Neural cell (in vitro differentiated cells): ENCODE measurements around the gene FBP1. TPM values are rescaled to one million over a fixed set of nuclear protein-coding genes. Genes with fewer than 3 reads are reported as not detected.

Experiments used
- H2AFZ ChIP-seq: fragments of 200-600, 300-800 bp; sonication (generic), shearing (Covaris generic); 2 replicates; pipeline ENCODE4 v1.6.0; 2014; ENCODE audit warnings: low read depth, mild to moderate bottlenecking, antibody characterized with exemption, low read length, moderate library complexity
- H3F3A ChIP-seq: fragments of 200-600 bp; shearing (Covaris generic); 2 replicates; pipeline ENCODE4 v1.6.1; 2016; ENCODE audit warnings: mild to moderate bottlenecking, moderate library complexity, mixed read lengths, antibody characterized with exemption, low read length; ENCODE audit not compliant: insufficient read depth, poor library complexity, severe bottlenecking
- H3K27ac ChIP-seq: fragments of 200-600, 300-800 bp; sonication (generic), shearing (Covaris generic); 2 replicates; pipeline ENCODE4 v1.5.1; 2014; ENCODE audit warnings: mild to moderate bottlenecking, low read length, moderate library complexity
- H3K27me3 ChIP-seq: fragments of 300-800, 200-600 bp; sonication (generic), shearing (Covaris generic); 2 replicates; pipeline ENCODE4 v1.6.0; 2014; ENCODE audit warnings: mild to moderate bottlenecking, low read depth, low read length, moderate library complexity; ENCODE audit not compliant: insufficient read depth
- H3K36me3 ChIP-seq: fragments of 300-800, 200-600 bp; sonication (generic), shearing (Covaris generic); 2 replicates; pipeline ENCODE4 v1.5.1; 2014; ENCODE audit warnings: mild to moderate bottlenecking, antibody characterized with exemption, low read length, moderate library complexity; ENCODE audit not compliant: insufficient read depth
- H3K4me2 ChIP-seq: fragments of 300-800, 200-600 bp; sonication (generic), shearing (Covaris generic); 2 replicates; pipeline ENCODE4 v1.6.0; 2014; ENCODE audit warnings: mild to moderate bottlenecking, low read length
- H3K4me3 ChIP-seq: fragments of 300-800, 200-600 bp; sonication (generic), shearing (Covaris generic); 2 replicates; pipeline ENCODE4 v1.5.1; 2014; ENCODE audit warnings: mild to moderate bottlenecking, low read length, moderate library complexity
- H3K79me2 ChIP-seq: fragments of 200-600 bp; shearing (Covaris generic); replicated peaks from 2 replicates; pipeline ENCODE4 v1.6.0; 2014; ENCODE audit warnings: mild to moderate bottlenecking, low read length, moderate library complexity; ENCODE audit not compliant: insufficient read depth
- H3K9ac ChIP-seq: fragments of 300-800, 200-600 bp; sonication (generic), shearing (Covaris generic); 2 replicates; pipeline ENCODE4 v1.6.1; 2016; ENCODE audit warnings: mild to moderate bottlenecking, low read length, mixed read lengths
- H3K9me2 ChIP-seq: fragments of 200-600 bp; shearing (Covaris generic); 2 replicates; pipeline ENCODE4 v1.6.1; 2016; ENCODE audit warnings: mild to moderate bottlenecking, low read length, mixed read lengths; ENCODE audit not compliant: insufficient read depth
- H3K9me3 ChIP-seq: fragments of 200-600, 300-800 bp; sonication (generic), shearing (Covaris generic); 2 replicates; pipeline ENCODE4 v1.6.1; 2016; ENCODE audit warnings: mild to moderate bottlenecking, mixed run types, low read length, moderate library complexity, mixed read lengths
- H4K20me1 ChIP-seq: fragments of 200-600 bp; shearing (Covaris generic); 2 replicates; pipeline ENCODE4 v1.6.1; 2016; ENCODE audit warnings: mild to moderate bottlenecking, mixed run types; ENCODE audit not compliant: insufficient read depth
- CTCF ChIP-seq: fragments of 450-650 bp; IDR thresholded peaks from 2 replicates; pipeline ENCODE4 v1.5.1; 2014; ENCODE audit warnings: antibody characterized with exemption, mild to moderate bottlenecking, moderate library complexity; ENCODE audit not compliant: poor library complexity, severe bottlenecking
- EP300 ChIP-seq: fragments of 450-650 bp; conservative IDR thresholded peaks from 2 replicates; pipeline ENCODE4 v1.6.1; 2014; ENCODE audit warnings: antibody characterized with exemption, mild to moderate bottlenecking, moderate library complexity; ENCODE audit not compliant: poor library complexity, severe bottlenecking
- EZH2 ChIP-seq: fragments of 200-600, 300-800 bp; shearing (Covaris generic), sonication (generic); IDR thresholded peaks from 2 replicates; pipeline ENCODE4 v1.6.1; 2014; ENCODE audit warnings: antibody characterized with exemption, low read length, borderline replicate concordance, mild to moderate bottlenecking; ENCODE audit not compliant: insufficient read depth, poor library complexity, severe bottlenecking
- MXI1 ChIP-seq: fragments of 450-650 bp; conservative IDR thresholded peaks from 2 replicates; pipeline ENCODE4 v1.6.1; 2014; ENCODE audit warnings: antibody characterized with exemption, mild to moderate bottlenecking; ENCODE audit not compliant: poor library complexity, severe bottlenecking
- POLR2AphosphoS5 ChIP-seq: IDR thresholded peaks from 2 replicates; pipeline ENCODE4 v1.6.1; 2012
- RAD21 ChIP-seq: fragments of 450-650 bp; conservative IDR thresholded peaks from 2 replicates; pipeline ENCODE4 v1.6.1; 2014; ENCODE audit warnings: antibody characterized with exemption, mild to moderate bottlenecking, moderate library complexity
- REST ChIP-seq: IDR thresholded peaks from 2 replicates; pipeline ENCODE4 v1.6.1; 2012; ENCODE audit warnings: borderline replicate concordance
- SMC3 ChIP-seq: fragments of 450-650 bp; conservative IDR thresholded peaks from 2 replicates; pipeline ENCODE4 v1.6.1; 2014; ENCODE audit warnings: antibody characterized with exemption, mild to moderate bottlenecking, moderate library complexity; ENCODE audit not compliant: poor library complexity
- TAF1 ChIP-seq: IDR thresholded peaks from 2 replicates; pipeline ENCODE4 v1.6.1; 2012; ENCODE audit warnings: low read depth
- polyA plus RNA-seq: library from polyadenylated mRNA; depleted of rRNA; stranded (reverse); fragments of >200 nt; gene quantifications from 2 replicates; pipeline ENCODE4 v1.2.3, GENCODE V29; 2014

The FBP1 gene
- polyA plus RNA-seq, 1 donor from 2014 or later: not detected

- Histone ChIP-seq H3K27ac (no peak overlapping the region), H3K9me3 (no peaks in the 10 kb centered on the region), H3K9me2 (no peaks in the 10 kb centered on the region), H3K27me3 (no peaks in the 10 kb centered on the region), H3K79me2 (no peaks in the 10 kb centered on the region), H3K9ac (no peak overlapping the region), H3K4me3 (no peak overlapping the region), H2AFZ (no peak overlapping the region), H3K36me3 (no peaks in the 10 kb centered on the region), H4K20me1 (no peaks in the 10 kb centered on the region), H3K4me2 (no peak overlapping the region), H3F3A (no peaks in the 10 kb centered on the region)
- TF ChIP-seq EP300 (no peak), MXI1 (no peak), TAF1 (no peak), REST (no peak), SMC3 (no peak), POLR2AphosphoS5 (no peak), RAD21 (no peak), CTCF (no peak), EZH2 (no peak)
Observed at GRCh38 chr9:94613003-94613402, 26.3 kb downstream of the FBP1 start.

- no peaks in the 10 kb centered on the region for H3K79me2 ChIP-seq
- no peaks in the 10 kb centered on the region for H3K9me3 ChIP-seq
- H3K9ac ChIP-seq: no peak overlapping the region
- no peaks in the 10 kb centered on the region for H4K20me1 ChIP-seq
- TF ChIP-seq CTCF (no peak), TAF1 (no peak), REST (no peak), RAD21 (no peak), EP300 (no peak), POLR2AphosphoS5 (no peak), EZH2 (no peak), MXI1 (no peak), SMC3 (no peak)
- H3K4me2 ChIP-seq: no peak overlapping the region
- no peaks in the 10 kb centered on the region for H3F3A ChIP-seq
- H3K4me3 ChIP-seq: no peak overlapping the region
- no peaks in the 10 kb centered on the region for H3K9me2 ChIP-seq
- no peaks in the 10 kb centered on the region for H3K27me3 ChIP-seq
- H2AFZ ChIP-seq: no peak overlapping the region
- H3K36me3 ChIP-seq: no peaks in the 10 kb centered on the region
- no peak overlapping the region for H3K27ac ChIP-seq
Observed at GRCh38 chr9:94612071-94612470, 27.2 kb downstream of the FBP1 start.
